Uterus (tissue), 2 donors: ENCODE results near the gene PSMB7.

Experiments
- CTCF ChIP-seq, 4 experiments: fragments of 200-600 bp in 2 of 4; fragments of 450-650 bp in 2 of 4; sonication (generic) in 2 of 4; IDR thresholded peaks; one replicate each; pipeline ENCODE4 v1.5.1; 2016 to 2019; ENCODE audit warnings: antibody characterized with exemption in 4 of 4, mild to moderate bottlenecking in 2 of 4, moderate library complexity in 1 of 4
- POLR2A ChIP-seq, 2 donors: fragments of 450-650 bp; IDR thresholded peaks; one replicate each; pipeline ENCODE4 v1.6.1; 2016; ENCODE audit warnings: antibody characterized with exemption in 2 of 2, mild to moderate bottlenecking in 1 of 2, moderate library complexity in 1 of 2

- no peak for TF ChIP-seq CTCF (IDR thresholded peaks at IDR 0.05)
- no peak for TF ChIP-seq POLR2A (IDR thresholded peaks at IDR 0.05)
Measured at GRCh38 chr9:124389146-124389939, 25.9 kb downstream of the PSMB7 start.
